H1 (cell line): ENCODE measurements around the gene MAPKAP1.

Source experiments
- EGR1 ChIP-seq: IDR thresholded peaks from 2 replicates; pipeline ENCODE4 v1.6.1; 2011; ENCODE audit warnings: low read depth, low read length, borderline replicate concordance
- EP300 ChIP-seq, 2 experiments: IDR thresholded peaks; 1 replicate in 1 of 2; 2 replicates in 1 of 2; pipeline ENCODE4 v1.6.1; 2011 to 2012; ENCODE audit warnings: low read depth in 2 of 2, low read length in 2 of 2, mild to moderate bottlenecking in 2 of 2, borderline replicate concordance in 1 of 2, inconsistent platforms in 1 of 2, moderate library complexity in 1 of 2
- KDM1A ChIP-seq: fragments of 200-600, 300-600 bp; sonication (generic); IDR thresholded peaks from 2 replicates; pipeline ENCODE4 v1.7.1; 2016; ENCODE audit warnings: mild to moderate bottlenecking, low read length, borderline replicate concordance
- NRF1 ChIP-seq: IDR thresholded peaks from 2 replicates; pipeline ENCODE4 v1.6.1; 2011; ENCODE audit warnings: mild to moderate bottlenecking, low read depth, low read length, improper control_type of control experiment
- POLR2A ChIP-seq, 2 experiments: IDR thresholded peaks; 1 replicate in 1 of 2; 2 replicates in 1 of 2; pipeline ENCODE4 v1.6.1; 2011; ENCODE audit warnings: low read depth in 2 of 2, low read length in 2 of 2, mild to moderate bottlenecking in 2 of 2; ENCODE audit errors: control extremely low read depth in 1 of 2
- RFX5 ChIP-seq: IDR thresholded peaks from 2 replicates; pipeline ENCODE4 v1.6.1; 2011; ENCODE audit warnings: low read depth, low read length, improper control_type of control experiment, borderline replicate concordance
- ZNF274 ChIP-seq: IDR thresholded peaks from 2 replicates; pipeline ENCODE4 v1.7.0; 2012; ENCODE audit warnings: low read length, borderline replicate concordance; ENCODE audit errors: extremely low read depth
- TF ChIP-seq, protein P1 (sequence below), 3 experiments: IDR thresholded peaks; 1 replicate in 2 of 3; 2 replicates in 1 of 3; pipeline versions ENCODE4 v1.5.1 to v1.6.1; 2011; ENCODE audit warnings: low read length in 3 of 3, mild to moderate bottlenecking in 3 of 3, inconsistent platforms in 2 of 3, low read depth in 1 of 3, moderate library complexity in 1 of 3; ENCODE audit not compliant: insufficient read depth in 1 of 3; ENCODE audit errors: control extremely low read depth in 1 of 3
- TF ChIP-seq, protein P2 (sequence below): IDR thresholded peaks from 2 replicates; pipeline ENCODE4 v1.6.1; 2012; ENCODE audit warnings: inconsistent platforms

DNA sequence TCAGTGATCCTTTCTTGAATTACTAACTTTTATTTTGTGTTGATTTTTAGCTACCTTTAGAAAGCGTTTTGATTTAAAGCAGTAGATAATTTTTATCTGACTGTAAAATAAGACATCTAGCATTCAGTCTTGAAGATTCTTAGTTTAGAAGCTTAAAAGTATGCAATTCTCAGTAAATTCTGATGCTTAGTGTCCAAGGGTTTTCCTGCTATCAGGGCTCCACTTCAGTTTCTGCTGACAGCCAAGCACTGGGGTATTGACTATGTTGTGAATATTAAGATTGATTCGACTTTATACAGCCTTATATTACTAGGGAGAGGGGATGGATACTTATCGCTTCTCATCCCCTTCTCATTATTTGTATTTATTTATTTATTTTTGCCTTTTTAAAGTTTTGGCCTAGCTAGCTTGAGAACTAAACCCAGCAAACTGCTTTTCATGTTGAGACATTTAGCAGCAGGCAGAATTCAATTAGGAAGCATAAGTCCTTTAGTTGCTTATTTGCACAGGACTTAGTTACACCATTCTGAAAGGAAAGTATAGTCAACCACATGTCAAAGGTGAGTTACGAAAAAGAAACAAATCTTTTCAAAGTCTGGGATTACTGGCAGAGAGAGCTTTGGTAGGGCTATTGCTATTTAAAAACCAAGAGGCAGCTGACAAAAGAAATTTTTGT is 43.1 kb upstream of the MAPKAP1 start:
- TF ChIP-seq EP300 (IDR thresholded peaks at IDR 0.05; ENCODE audit: borderline replicate concordance in 1 of 2, low read depth in 2 of 2, low read length in 2 of 2) (no peak), KDM1A (no peak), RFX5 (no peak), EGR1 (no peak), ZNF274 (no peak), NRF1 (no peak), POLR2A (IDR thresholded peaks at IDR 0.05; ENCODE audit: control extremely low read depth in 1 of 2, low read depth in 2 of 2, low read length in 2 of 2) (no peak)
- TF ChIP-seq, protein P1, sequence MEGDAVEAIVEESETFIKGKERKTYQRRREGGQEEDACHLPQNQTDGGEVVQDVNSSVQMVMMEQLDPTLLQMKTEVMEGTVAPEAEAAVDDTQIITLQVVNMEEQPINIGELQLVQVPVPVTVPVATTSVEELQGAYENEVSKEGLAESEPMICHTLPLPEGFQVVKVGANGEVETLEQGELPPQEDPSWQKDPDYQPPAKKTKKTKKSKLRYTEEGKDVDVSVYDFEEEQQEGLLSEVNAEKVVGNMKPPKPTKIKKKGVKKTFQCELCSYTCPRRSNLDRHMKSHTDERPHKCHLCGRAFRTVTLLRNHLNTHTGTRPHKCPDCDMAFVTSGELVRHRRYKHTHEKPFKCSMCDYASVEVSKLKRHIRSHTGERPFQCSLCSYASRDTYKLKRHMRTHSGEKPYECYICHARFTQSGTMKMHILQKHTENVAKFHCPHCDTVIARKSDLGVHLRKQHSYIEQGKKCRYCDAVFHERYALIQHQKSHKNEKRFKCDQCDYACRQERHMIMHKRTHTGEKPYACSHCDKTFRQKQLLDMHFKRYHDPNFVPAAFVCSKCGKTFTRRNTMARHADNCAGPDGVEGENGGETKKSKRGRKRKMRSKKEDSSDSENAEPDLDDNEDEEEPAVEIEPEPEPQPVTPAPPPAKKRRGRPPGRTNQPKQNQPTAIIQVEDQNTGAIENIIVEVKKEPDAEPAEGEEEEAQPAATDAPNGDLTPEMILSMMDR (IDR thresholded peaks at IDR 0.05; ENCODE audit: control extremely low read depth in 1 of 3, insufficient read depth in 1 of 3, low read depth in 1 of 3, low read length in 3 of 3) = no peak
- TF ChIP-seq, protein P2, sequence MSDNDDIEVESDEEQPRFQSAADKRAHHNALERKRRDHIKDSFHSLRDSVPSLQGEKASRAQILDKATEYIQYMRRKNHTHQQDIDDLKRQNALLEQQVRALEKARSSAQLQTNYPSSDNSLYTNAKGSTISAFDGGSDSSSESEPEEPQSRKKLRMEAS = no peak
